CD4-positive, alpha-beta T cell treated with Interleukin-6 at 100 ng/mL for 8 hours (primary cell): Measurements from ENCODE around the gene OSBPL10.

Source experiments
- DNase-seq: peaks from one replicate; pipeline ENCODE4 v3.0.0-alpha.2; 2020; ENCODE audit warnings: mixed read lengths, low spot score

The OSBPL10 gene

DNA sequence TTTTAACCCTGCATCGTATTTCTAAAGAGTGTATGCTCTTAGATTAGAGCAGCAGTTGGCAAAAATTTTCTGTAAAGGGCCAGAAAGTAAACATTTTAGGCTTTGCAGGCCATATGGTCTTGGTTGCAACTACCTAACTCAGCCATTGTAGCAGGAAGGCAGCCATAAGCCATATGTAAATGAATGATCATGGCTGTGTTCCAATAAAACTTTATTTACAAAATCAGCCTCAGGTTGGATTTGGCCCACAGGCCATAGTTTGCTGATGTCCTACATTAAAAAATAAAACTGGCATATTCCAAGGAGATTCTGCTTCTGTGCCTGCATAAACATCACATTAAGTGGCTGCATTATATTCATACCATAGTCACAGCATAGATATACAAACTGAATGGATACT lies 313.5 kb downstream of the OSBPL10 start:
- no peak for DNase-seq

DNA sequence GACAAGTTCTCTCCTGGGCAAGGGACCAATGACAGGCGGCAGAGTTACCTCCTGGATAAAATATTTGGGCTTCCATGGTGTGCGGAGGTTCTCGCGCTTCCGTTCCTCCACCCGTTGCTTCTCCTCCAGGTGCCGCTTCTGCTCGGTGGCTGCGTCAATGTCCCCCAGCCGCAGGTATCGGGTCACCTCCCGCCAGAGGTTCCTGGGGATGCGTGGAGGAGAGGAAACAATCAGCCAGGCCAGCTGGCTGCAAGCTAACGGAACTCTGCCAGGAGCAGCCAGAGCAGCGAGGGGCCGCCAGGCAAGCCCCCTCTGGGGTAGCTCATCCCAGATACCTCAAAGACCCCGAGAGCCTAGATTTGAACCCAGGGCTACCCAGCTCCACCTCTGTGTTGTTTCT lies 317.0 kb downstream of the OSBPL10 start:
- no peak for DNase-seq

DNA sequence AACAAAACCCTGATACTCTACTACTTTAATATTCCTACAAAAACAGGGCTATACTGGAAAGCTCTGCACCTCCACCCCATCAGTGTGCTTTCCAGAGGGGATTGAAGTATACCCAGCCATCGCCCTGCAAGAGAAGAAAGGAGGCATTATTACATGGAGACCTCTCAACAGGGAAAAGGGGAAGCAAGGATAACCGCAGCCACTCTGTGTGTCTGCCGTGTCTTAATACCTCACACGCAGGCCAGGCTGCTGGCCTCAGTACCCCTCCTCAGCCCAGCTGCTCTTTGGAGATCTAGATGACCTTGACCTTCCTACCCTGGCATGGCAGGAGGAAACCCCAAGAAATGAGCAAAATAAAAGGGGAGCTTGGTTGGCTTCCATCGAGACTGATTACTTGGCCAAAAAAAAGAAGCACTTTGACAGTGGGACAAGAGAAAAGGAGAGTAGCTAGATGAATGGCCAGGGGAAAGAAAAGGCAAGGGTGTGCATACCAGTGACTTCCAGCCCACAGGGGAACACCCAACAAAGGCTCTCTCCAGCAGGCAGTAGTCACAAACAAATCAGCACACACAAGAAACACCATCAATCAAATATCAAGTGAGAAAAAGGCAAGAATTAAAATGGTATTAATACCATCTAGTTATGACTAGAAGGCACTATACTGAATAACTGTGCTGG lies 318.9 kb downstream of the OSBPL10 start:
- no peak for DNase-seq

DNA sequence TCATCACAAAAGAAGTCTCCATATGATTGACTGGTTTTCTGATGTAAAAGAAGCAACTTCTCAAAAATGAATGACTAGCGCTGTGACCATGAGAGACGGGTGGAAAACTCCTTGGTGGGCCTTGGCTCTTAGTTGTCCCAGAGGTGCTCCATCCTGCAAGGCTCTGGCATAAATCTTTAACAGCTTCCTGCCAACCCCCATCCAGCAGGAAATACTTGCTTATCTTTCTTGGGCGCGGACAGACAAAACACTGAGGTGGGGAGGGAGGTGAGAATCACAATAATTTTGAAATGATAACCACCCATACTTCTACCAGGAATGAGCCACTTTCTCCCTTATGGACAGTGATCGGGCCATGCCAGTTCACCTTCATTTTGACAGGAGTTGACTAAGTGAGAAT lies 319.8 kb downstream of the OSBPL10 start:
- no peak for DNase-seq

DNA sequence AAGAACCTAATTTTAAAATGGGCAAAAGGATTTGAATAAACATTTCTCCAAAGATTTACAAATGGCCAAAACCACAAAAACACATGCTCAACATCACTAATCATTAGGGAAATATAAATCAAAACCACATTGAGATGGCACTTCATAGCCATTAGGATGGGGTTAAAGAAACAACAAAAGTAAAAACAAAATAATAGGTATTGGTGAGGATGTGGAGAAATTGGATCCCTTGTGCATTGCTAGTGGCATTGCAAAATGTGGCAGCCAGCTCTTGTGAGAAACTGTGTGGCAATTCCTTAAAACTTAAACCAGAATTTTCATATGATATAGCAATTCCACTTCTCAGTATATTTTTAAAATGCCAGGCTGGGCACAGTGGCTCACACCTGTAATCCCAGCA lies 321.8 kb downstream of the OSBPL10 start:
- DNase-seq: no peak

DNA sequence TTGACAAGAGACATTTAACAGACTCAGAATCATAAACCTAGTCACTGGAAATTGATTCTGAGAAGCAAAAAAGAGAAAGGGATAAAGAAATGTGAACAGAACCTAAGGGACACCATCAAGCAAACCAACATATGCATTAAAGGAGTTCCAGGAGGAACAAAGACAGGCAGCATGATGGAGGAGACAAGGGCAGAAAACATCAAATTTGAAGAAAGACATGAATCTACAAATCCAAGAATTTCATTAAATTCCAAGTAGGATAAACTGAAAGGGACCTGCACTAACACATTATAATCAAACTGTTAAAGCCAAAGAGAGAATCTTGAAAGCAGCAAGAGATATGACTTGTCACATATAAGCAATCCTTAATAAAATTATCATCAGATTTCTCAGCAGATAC lies 326.1 kb downstream of the OSBPL10 start:
- no peak for DNase-seq

DNA sequence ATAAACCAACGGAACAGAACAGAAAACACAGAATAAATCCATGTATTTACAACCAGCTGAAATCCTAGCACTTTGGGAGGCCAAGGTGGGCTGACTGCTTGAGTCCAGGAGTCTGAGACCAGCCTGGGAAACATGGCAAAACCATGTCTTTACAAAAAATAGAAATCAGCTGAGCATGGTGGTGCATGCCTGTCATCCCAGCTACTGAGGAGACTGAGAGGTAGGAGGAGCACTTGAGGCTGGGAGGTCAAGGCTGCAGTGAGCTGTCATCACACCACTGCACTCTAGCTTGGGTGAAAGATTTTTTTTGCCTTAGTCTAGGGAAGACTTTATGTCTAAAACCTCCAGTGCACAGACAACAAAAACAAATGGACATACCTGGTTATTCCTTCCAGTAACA lies 327.6 kb downstream of the OSBPL10 start:
- no peak for DNase-seq

DNA sequence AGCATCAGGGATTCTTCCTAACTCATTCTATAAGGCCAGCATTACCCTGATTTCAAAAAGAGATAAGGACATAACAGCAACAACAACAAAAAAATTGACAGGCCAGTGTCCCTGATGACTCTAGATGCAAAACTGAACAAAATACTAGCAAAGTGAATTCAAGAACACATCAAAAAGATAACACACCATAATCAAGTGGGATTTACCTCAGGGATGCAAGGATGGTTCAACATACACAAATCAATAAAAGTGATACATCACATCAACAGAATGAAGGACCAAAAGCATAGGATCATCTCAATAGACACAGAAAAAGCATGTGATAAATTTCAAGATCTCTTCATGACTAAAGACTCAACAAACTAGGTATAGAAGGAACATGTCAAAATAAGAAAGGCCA lies 328.8 kb downstream of the OSBPL10 start:
- DNase-seq: no peak

DNA sequence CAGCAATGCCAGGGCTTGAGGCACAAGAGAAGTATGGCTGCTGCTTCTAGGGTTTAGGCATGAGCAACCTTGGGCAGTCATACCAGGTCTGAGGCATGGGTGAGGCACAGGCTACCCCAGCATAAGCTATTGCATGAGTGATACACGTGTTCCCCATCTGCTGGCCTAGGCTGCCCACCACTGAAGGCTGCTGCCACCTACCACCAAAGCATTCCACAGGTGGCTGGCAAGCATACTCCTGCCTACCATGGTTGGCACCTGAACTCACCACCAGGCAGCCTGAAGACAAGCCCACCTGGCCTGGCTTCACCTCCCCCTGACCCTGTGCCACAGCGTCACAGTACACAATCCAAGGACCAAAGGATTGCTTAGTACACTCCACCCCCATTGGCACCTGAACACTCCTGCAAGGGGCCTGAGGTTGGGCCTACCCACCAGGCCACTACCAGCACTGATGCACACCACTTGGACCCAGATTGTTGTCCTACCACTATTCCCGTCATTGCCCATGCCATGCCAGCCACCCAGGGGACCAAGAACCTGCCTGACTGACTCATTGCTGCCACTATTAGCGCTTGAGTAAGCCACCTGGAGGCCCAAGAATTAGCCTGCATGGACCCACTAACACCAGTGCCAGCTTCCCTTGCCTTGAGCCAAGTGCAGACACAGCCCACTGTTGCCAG lies 332.6 kb downstream of the OSBPL10 start:
- no peak for DNase-seq

DNA sequence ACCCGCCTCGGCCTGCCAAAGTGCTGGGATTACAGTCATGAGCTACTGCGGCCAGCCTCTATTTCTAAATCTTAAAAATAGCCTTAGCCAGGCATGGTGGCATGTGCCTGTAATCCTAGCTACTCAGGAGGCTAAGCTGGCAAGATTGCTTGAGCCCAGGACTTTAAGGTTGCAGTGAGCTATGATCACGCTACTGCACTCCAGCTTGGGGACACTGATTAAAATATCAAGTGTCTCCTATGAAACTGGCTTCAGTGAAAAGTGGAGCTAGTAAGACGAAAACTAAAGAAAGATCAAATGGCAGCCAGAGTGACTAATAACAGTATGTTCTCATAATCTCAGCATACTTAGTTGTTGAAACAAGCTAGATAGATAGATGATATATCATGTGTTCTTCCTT lies 335.8 kb downstream of the OSBPL10 start:
- DNase-seq: no peak

DNA sequence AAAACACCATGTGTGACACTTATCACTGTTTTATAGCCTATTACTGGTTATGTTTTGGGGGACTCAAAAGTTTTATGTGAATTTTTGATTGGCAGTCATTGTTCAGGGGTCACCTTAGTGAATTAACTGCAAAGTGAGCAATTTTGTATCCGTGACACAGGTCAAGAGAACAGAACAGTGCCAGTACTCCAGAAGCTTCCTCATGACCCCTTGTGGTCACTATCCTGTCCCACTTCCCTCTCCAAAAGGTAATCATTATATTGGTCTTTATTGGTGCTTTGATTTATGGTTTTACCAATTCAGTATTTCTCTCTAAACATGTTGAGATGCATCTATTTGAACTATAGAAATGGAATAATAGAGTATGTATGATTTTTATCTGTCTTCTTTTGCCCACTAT lies 341.2 kb downstream of the OSBPL10 start:
- DNase-seq: no peak

DNA sequence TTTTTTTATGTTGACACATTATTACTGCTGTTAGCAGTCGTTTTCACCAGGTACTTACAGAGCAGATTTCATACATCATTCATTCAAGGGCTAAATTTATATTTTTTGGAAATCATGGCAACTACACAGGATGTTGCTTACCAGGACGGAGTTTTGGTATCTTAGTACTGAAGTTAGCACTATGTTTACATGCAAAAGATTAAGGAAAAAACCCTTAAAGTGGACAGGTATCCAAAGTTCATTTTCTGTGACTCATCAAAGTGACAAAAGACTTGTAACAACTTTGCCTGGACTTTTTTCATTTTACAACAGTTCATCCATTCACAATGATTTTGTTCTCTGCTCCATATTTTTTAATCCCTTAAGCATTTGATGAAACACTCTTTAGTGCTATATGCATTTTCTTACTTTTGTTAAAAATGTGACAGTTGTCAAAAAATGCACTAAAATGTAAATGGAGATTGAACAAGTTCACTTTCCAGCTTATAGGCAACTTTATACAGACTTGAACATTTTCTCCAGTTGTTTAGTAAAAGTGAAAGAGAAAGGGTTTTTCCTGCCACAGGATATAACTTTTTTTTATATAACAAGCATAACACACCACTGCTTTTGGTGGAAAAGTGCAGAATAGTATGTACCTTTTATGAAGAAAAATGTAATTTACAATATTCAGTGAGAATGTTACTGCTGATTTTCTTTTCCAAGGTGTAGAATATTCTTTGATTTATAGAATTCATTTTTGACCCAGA lies 344.2 kb downstream of the OSBPL10 start:
- peak; percentile 4 for DNase-seq

DNA sequence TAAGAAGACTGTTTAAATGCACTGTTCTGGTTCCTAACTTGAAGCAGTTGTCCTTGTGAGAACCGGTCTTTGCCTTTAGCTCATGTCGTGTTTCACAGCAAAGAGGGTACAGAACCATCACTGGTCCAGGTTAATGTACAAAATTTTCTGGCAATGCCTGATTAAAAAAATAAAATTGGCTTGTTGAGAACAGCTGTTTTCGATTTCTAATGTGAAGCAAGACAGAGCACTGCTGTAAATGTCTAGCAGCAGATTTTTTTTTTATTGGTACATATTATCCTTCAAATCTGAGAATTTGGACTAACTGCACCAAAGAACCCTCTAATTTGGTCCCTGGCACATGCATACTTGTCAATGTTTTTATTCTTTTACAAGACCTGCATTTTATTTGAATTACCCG lies 345.0 kb downstream of the OSBPL10 start:
- no peak for DNase-seq

DNA sequence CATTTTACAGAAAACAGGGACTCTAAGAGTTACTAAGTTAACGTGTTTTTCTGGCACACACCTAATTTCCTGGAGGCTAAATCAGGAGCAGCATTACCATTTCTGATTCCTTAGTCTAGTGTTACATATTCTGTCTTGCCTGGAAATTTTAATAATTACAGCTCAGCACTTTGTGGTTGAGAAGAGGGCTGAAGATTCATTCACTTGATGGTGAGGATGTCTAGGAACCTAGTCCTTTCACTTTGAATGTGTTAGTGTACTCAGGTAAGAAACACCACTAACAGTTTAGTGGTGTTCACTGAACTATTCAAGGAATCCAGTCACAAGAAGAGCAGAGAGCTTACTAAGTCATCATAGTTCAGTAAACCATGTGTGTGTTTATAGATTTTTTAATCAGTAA lies 345.5 kb downstream of the OSBPL10 start:
- DNase-seq: no peak

DNA sequence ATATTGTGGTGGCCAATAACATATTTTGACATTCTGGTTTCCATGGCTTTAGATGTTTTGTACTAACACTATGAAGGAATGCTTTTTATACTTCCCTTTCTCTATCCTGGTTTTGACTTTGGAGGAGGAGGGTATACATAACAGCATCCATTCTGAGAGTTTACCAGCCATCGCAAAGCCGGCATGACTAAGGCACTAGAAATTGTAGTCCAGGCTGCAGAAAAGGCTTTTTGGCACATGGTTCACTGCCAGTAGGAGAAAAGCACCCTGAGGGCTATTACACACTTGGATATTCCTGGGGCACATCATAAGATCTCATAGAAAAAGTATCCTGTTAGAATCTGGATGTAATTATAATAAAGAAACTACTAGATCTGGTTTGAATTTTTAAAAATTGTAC lies 346.6 kb downstream of the OSBPL10 start:
- DNase-seq: no peak

DNA sequence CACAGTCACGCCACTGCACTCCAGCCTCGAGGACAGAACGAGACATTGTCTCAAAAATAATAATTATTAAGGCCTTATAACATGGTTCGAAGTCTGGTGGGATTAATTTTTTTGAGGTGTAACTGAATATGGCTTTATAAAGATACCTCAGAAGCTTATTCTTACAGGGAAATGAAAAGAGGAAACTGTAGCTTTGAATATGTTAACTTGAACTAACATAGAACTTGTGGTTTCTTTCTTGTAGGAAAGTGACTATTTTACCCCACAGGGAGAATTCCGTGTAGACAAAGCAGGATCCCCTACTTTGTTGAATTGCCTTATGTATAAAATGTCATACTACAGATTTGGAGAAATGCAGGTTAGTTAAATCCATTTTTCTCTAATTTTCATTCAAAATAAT lies 352.0 kb downstream of the OSBPL10 start:
- no peak for DNase-seq

DNA sequence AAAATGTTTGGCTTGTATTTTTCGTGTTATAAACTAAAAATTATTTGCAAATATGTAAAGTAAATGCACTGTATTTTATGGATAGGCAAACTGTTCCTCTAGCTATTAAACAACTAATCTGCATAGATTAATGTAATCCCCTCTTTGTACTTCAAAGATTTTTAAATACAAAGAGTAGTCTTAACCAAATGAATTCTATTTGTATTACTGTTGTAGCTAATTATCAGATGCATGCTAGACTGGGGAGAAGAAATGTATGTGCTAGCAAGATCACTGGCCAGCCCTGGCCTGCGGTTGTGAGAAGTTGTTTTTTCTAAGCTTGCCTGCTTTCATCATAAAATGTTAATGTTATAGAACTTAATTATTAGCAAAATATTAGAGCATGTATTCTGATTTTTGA lies 355.7 kb downstream of the OSBPL10 start:
- no peak for DNase-seq

DNA sequence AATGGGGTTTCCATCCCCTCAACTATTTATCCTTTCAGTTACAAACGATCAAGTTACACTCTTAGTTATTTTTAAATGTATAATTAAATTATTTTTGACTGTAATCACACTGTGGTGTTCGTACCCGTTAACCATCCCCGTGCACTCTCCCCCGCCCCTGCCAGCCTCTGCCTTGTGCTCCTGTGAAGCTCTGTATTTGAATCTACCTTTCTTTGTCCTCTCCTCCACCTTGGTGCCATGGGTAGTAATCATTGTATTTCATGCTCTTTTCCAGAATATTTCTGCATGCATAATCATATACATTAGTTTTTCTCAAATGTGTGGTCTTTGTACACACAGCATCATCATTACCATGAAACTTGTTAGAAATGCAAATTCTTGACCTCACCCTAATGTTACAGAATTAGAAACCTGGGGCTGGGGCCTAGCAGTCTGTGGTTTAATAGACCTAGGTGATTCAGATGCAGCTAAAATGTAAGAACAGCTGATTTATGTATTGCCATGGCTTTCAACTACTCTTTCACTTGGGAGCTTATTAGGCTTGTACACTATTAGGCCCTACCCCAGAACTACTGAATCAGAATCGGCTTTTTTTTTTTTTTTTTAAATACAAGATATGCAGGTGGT lies 356.9 kb downstream of the OSBPL10 start:
- no peak for DNase-seq

DNA sequence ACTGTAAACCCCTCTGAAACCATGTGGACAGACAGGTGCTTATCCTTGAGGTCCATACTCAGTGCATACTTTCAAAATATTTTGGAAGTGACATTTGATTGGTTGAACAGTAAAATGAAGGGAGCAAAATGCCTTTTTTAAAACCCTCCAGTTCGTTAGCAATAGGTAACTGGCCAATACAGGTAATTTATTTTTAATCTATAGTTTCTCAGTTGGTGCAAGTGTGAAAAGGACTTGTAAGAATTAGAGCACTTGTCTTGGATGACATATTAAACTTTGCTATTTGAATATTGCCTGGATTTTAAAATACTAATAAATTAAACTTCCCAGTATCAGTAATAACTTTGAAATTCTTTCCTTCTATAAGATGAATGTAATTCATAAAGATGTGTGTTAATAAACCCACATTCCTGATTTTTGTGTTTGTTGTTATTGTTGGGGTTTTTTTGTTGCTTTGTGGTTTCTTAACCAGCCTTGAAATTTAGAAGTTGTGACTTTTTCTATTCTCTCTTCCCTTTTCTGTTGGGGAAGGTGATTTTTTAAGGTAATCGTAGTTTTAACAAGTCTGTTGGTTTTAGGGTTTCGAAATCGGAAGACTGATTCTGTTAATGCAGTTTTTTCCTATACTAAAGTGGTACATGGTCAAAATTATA lies 358.3 kb downstream of the OSBPL10 start:
- no peak for DNase-seq

DNA sequence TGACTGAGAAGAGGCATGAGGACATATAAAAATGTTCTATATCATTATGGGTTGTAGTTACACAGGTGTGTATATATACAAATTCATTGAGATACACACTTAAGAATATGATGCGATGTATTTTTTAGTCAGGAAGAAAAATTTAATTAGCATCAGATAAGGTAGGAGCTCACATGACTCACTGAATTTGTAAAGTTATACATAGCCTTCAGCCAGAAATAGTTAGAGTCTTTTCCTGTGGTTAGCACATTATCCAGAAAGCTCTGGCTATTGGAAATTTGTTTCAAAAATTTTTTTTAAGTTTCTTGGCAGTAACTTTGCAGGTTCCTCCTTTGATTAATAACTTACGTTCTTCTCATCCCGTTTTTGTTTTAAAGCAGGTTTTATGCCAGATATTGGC lies 359.7 kb downstream of the OSBPL10 start:
- DNase-seq: no peak

DNA sequence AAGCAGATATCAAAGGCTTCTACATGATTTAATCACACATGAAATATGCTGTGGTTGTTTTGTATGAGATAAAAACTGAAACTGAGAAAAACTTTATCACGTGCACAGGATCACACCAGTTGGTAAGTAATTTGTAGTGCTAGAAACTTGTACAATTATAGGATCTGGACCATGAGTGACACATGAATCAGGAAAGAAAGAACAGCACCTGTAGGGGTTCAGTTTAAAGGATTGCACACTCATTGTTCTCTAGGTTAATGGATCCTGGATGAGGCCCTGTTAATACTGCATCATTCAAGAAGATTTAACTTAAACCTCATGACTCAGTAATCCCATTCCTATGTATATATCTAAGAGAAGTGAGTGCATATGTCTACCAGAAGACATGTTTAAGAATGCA lies 360.4 kb downstream of the OSBPL10 start:
- no peak for DNase-seq

DNA sequence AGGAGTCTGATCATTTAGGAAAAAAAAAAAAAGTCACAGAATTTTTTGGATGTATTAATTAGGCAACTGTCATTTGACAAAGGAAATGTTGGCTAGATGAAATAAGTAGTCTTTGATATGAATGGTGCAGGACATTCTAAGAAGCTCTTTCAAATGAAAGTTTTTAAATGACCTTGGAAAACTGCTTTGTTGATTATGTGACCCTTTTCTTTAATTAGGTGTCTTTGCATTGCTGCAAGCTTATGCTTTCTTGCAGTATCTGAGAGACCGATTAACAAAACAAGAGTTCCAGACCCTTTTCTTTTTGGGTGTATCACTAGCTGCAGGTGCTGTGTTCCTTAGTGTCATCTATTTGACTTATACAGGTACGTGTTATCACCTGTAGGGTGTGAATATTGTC lies 364.4 kb downstream of the OSBPL10 start:
- no peak for DNase-seq
